Astrocyte (in vitro differentiated cells and primary cell): Measurements from ENCODE around the gene ITPRIPL2.

ENCODE experiments used
- CTCF ChIP-seq: IDR thresholded peaks from 2 replicates; pipeline ENCODE4 v1.5.1; 2011; ENCODE audit warnings: low read depth, mild to moderate bottlenecking, inconsistent platforms, low read length, moderate library complexity; ENCODE audit not compliant: insufficient read depth
- EZH2 ChIP-seq: IDR thresholded peaks from 2 replicates; pipeline ENCODE4 v1.6.1; 2012; ENCODE audit warnings: mild to moderate bottlenecking, low read length, inconsistent platforms; ENCODE audit not compliant: insufficient read depth

- TF ChIP-seq EZH2 (no peak), CTCF (no peak)
Observed at GRCh38 chr16:19068237-19068815, 45.4 kb upstream of the ITPRIPL2 start.
